Pancreas (tissue), 10 donors: ENCODE measurements around the gene PRAMEF1. TPM values are rescaled to one million over a fixed set of nuclear protein-coding genes. Genes with fewer than 3 reads are reported as not detected.
"Not testable (repeated sequence)": the region's sequence is repeated elsewhere in the genome, so short reads cannot be mapped to it uniquely, and the experiment has no call there.

Experiments
- ATAC-seq, 4 donors: fragments of 200-7000 bp; cut with Tn5 transposase; one replicate each; pipeline versions ENCODE4 v1.8.0 to v1.9.1; 2020; ENCODE audit warnings: mild to moderate bottlenecking in 4 of 4, moderate library complexity in 4 of 4
- DNase-seq, 6 donors: peaks; one replicate each; pipeline ENCODE4 v3.0.0-alpha.2; 2020
- FAIRE-seq: peaks from 2 replicates; lab custom pipeline; 2012; peaks lifted over from hg19 to GRCh38; lab: Jason Lieb, UNC
- H3K27ac ChIP-seq, 4 donors: fragments of 200-600 bp; sonication (generic); 1 replicate in 3 of 4; 2 replicates in 1 of 4; pipeline versions ENCODE4 v1.5.0 to v1.8.0; 2020
- H3K27me3 ChIP-seq, 4 donors: fragments of 200-600 bp; one replicate each; pipeline ENCODE4 v1.8.0; 2021
- H3K36me3 ChIP-seq, 3 donors: fragments of 200-600 bp; sonication (generic) in 1 of 3; one replicate each; pipeline versions ENCODE4 v1.5.0 to v1.8.0; 2020 to 2021
- H3K4me1 ChIP-seq, 3 donors: fragments of 200-600 bp; one replicate each; pipeline ENCODE4 v1.8.0; 2021
- H3K4me3 ChIP-seq, 4 donors: fragments of 200-600 bp; sonication (generic) in 2 of 4; one replicate each; pipeline versions ENCODE4 v1.5.0 to v1.8.0; 2020 to 2021
- H3K9me3 ChIP-seq, 4 donors: fragments of 200-600 bp; one replicate each; pipeline ENCODE4 v1.8.0; 2021
- CTCF ChIP-seq, 4 donors: fragments of 200-600 bp; sonication (generic) in 3 of 4; IDR thresholded peaks; one replicate each; pipeline versions ENCODE4 v1.5.0 to v1.8.0; 2021; ENCODE audit warnings: antibody characterized with exemption in 4 of 4
- WGBS, 2 donors: extraction: QIAGEN DNeasy Blood & Tissue Kit; methylation state at CpG; one replicate each; pipeline ENCODE4 v1.1.7; 2013; 5-methylcytosine and 5-hydroxymethylcytosine counted together
- intact Hi-C, 3 donors: fragments of 100-400 bp; cut with DNase I; formaldehyde crosslinking; loops; one replicate each; pipeline versions ENCODE4 v1.11.1 to v1.14.2; 2022
- polyA plus RNA-seq, 2 donors: library from polyadenylated mRNA; stranded (reverse); fragments of 200-250 nt; gene quantifications; one replicate each; pipeline ENCODE4 v1.2.3, GENCODE V29; 2013
- total RNA-seq, 6 donors: library from RNA; stranded (reverse); fragmentation: NEBNext Ultra II Directional in 4 of 6; extraction: Animal tissue kit (Norgen Biotek cat#: 25700) in 4 of 6; gene quantifications; one replicate each; pipeline versions ENCODE4 v1.2.1 to v1.2.4, GENCODE V29; 2021 to 2023
- donor health status: healthy with polysubstance abuse.
- donor health status: DM: no; HTN: no; CAD: no; lungs with moderate emphysema.
- donor health status: DM: no; HTN: no; CAD: no.
- donor health status: control.
- donor health status: control.
- donor health status: Bipolar disorder and iron deficiency.
- donor health status: DM: yes; HTN: yes; CAD: no.
- donor health status: DM: no; HTN: no; CAD: no.
- donor health status: DM: no; HTN: no; CAD: no.
- donor health status: DM: yes; HTN: yes; CAD: no.

The PRAMEF1 gene
- total and polyA plus RNA-seq, 8 donors: not detected

DNA sequence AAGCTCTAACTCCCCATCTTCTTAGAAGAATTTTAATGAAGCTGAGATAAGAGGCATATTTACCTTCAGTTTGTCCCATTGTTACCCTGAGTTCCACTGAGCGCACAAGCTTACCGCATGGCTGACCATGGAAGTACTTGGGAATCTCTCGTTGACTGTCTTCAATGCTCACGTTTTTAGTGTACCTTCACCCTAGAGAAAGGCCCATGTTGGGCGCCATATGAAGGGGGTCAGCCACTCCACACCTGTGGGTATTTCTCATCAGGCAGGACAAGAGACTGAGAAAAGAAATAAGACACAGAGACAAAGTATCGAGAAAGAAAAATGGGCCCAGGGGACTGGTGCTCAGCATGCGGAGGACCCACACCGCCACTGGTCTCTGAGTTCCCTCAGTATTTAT lies 6.5 kb upstream of the PRAMEF1 start:
- H3K4me3 ChIP-seq, DNase-seq: not testable (repeated sequence)

DNA sequence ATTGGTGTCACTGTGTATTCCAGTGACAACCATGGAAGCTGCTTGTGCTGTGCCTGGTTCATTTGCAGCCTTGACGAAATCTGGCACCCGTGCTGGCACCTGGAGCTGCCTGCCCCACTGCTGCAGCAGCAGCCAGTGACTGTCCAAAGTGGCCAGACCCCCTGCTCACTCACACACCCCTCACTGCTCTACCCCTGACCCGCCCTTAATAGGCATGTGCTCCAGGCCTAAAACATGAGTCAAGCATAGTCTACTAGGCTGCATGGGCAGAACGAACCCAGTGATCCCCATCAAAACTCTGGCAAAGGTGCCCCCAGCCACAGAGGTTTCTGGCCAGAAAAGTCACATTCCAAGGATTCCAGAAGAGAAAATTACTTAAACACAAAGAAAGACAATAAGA lies 7.7 kb downstream of the PRAMEF1 start:
- no peak for TF ChIP-seq CTCF (IDR thresholded peaks at IDR 0.05)
- ATAC-seq (no peak), DNase-seq (no peak), FAIRE-seq (no peak)
- Histone ChIP-seq H3K36me3 (no peaks in the 10 kb centered on the region), H3K4me3 (no peak overlapping the region), H3K27ac (no peak overlapping the region), H3K9me3 (no peaks in the 10 kb centered on the region), H3K27me3 (peaks cover 0 to 3% (median 0%) of the 10 kb centered on the region in 4 donors), H3K4me1 (no peaks in the 10 kb centered on the region)
- intact Hi-C loops: no loop called here
- 31 to 41% methylated on average over 4 of the region's 4 CpGs for WGBS, 2 donors

More for the DNA sequence above, 6.5 kb upstream of the PRAMEF1 start:
- intact Hi-C loops, ATAC-seq, H3K4me1 ChIP-seq, H3K36me3 ChIP-seq, H3K27me3 ChIP-seq, H3K9me3 ChIP-seq, FAIRE-seq, H3K27ac ChIP-seq: not testable (repeated sequence)
- 70 to 86% methylated on average over 7 to 8 of the region's 8 CpGs for WGBS, 2 donors

GRCh38 chr1:12799730-12800129 lies 8.5 kb downstream of the PRAMEF1 start:
- Histone ChIP-seq H3K9me3 (no peaks in the 10 kb centered on the region), H3K36me3 (no peaks in the 10 kb centered on the region), H3K4me1 (no peaks in the 10 kb centered on the region), H3K27me3 (peaks cover 0 to 5% (median 0%) of the 10 kb centered on the region in 4 donors), H3K27ac (no peak overlapping the region), H3K4me3 (no peak overlapping the region)
- no peak for DNase-seq
- intact Hi-C loops: no loop called here
- TF ChIP-seq CTCF (IDR thresholded peaks at IDR 0.05): no peak
- ATAC-seq: no peak
- WGBS, 2 donors: 37 to 38% methylated on average over 2 of the region's 2 CpGs
- FAIRE-seq: no peak

- intact Hi-C loops: no loop called here
- Histone ChIP-seq H3K4me1 (no peaks in the 10 kb centered on the region), H3K36me3 (no peaks in the 10 kb centered on the region), H3K9me3 (no peaks in the 10 kb centered on the region), H3K4me3 (no peak overlapping the region), H3K27ac (no peak overlapping the region), H3K27me3 (no peaks in the 10 kb centered on the region)
- ATAC-seq: no peak
- DNase-seq: no peak
- WGBS, 2 donors: 82 to 92% methylated on average over 1 of the region's 1 CpG
- no peak for TF ChIP-seq CTCF (IDR thresholded peaks at IDR 0.05)
- FAIRE-seq: no peak
Measured at GRCh38 chr1:12809933-12810332, 18.7 kb downstream of the PRAMEF1 start.

DNA sequence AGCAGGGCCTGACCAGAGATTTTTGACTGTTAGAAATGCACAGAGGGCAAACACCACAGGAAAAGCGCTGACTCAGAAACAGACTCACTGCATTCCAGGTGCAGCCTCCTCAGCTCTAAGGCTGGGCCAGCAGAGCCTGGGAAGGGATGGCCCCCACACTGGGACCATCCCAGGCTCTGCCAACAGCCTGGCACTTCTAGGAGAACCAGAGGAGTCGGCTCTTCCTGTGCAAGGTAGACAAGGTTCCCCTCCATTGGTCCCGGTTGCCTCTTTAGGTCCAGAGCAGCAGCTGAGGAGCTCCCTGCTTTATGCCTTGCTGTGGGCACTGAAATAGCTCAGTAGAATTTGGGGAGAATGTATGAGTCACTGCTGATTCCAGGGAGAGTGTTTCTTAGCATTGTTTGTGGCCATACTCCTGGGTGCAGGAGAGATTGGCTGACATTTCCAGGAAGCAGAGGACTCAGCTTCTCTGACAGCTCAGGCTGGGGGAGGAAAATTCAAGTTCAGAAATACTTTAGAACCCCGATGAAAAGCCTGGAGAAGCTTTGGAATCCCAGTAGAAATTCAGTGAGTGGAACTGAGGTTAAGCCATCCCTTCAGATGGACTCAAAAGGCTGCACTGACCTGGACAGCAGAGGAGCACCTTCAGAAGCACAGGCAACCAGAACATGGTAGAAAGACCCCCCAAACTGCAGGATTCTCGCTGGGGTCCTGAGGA lies 19.7 kb downstream of the PRAMEF1 start:
- H3K4me3 ChIP-seq: no peak overlapping the region
- no peak overlapping the region for H3K27ac ChIP-seq
- intact Hi-C loops: no loop called here
- TF ChIP-seq CTCF (IDR thresholded peaks at IDR 0.05): no peak
- DNase-seq (no peak), FAIRE-seq (no peak), ATAC-seq (no peak)
- H3K36me3 ChIP-seq: no peaks in the 10 kb centered on the region
- H3K27me3 ChIP-seq: no peaks in the 10 kb centered on the region
- H3K4me1 ChIP-seq: no peaks in the 10 kb centered on the region
- 54 to 58% methylated on average over 5 of the region's 5 CpGs for WGBS, 2 donors
- no peaks in the 10 kb centered on the region for H3K9me3 ChIP-seq
